GM12878 (cell line): ENCODE results near the gene RCVRN.

Experiments used
- ESRRA ChIP-seq: IDR thresholded peaks from 2 replicates; pipeline ENCODE4 v1.6.1; 2012; ENCODE audit warnings: mild to moderate bottlenecking, low read length, improper control_type of control experiment
- EZH2 ChIP-seq: IDR thresholded peaks from 2 replicates; pipeline ENCODE4 v1.6.1; 2012; ENCODE audit warnings: low read depth, mild to moderate bottlenecking, control low read depth, inconsistent platforms, low read length, borderline replicate concordance; ENCODE audit not compliant: control insufficient read depth
- HDAC2 ChIP-seq: fragments of 200-600 bp; sonication (generic); IDR thresholded peaks from 2 replicates; pipeline ENCODE4 v1.6.1; 2017
- JUND ChIP-seq: IDR thresholded peaks from 2 replicates; pipeline ENCODE4 v1.6.1; 2012; ENCODE audit warnings: low read depth, mild to moderate bottlenecking, low read length, improper control_type of control experiment, moderate library complexity
- POLR2A ChIP-seq: IDR thresholded peaks from 2 replicates; pipeline ENCODE4 v1.6.1; 2011; ENCODE audit warnings: low read depth, mild to moderate bottlenecking, low read length
- POLR2AphosphoS5 ChIP-seq: IDR thresholded peaks from 2 replicates; pipeline ENCODE4 v1.6.1; 2011; ENCODE audit warnings: mild to moderate bottlenecking, low read length, inconsistent platforms
- RFX5 ChIP-seq: IDR thresholded peaks from 2 replicates; pipeline ENCODE4 v1.6.1; 2011; ENCODE audit warnings: low read depth, low read length, improper control_type of control experiment
- SIN3A ChIP-seq: IDR thresholded peaks from 2 replicates; pipeline ENCODE4 v1.6.1; 2012; ENCODE audit warnings: low read depth, low read length, improper control_type of control experiment
- TF ChIP-seq, protein P1 (sequence below), 3 experiments: IDR thresholded peaks in 2 of 3; conservative IDR thresholded peaks in 1 of 3; 2 replicates each; pipeline ENCODE4 v1.5.1; 2011; ENCODE audit warnings: low read depth in 3 of 3, low read length in 3 of 3, mild to moderate bottlenecking in 3 of 3, control low read depth in 2 of 3, moderate library complexity in 2 of 3, inconsistent platforms in 1 of 3, mixed read lengths in 1 of 3; ENCODE audit not compliant: control insufficient read depth in 2 of 3, insufficient read depth in 1 of 3; ENCODE audit errors: extremely low read depth in 1 of 3
- TF ChIP-seq, protein P2 (sequence below): IDR thresholded peaks from 2 replicates; pipeline ENCODE4 v1.6.1; 2011; ENCODE audit warnings: low read depth, mild to moderate bottlenecking, low read length, moderate library complexity, borderline replicate concordance; ENCODE audit errors: extremely low read depth

DNA sequence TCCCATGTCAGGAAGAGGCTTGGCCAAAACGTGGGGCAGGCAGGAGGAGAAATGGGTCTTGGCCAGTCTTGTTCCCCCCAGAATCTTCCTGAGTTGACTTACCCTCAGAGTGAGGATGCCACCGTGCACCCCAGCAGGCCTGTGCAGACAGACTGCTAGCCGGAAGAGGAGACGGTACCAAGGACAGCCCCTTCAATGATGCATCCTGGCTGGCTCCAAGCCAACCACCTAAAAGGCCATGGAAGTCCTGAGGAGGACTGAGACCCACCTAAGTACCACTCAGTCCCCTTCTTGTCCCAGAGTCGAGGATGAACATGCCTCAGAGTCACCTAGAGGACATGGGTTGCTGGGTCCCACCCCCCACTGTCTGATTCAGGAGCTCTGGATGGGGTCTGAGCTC is 46.7 kb upstream of the RCVRN start:
- TF ChIP-seq EZH2 (no peak), SIN3A (no peak), JUND (no peak), ESRRA (no peak), POLR2AphosphoS5 (no peak), RFX5 (no peak), HDAC2 (no peak), POLR2A (no peak)
- TF ChIP-seq, protein P1, sequence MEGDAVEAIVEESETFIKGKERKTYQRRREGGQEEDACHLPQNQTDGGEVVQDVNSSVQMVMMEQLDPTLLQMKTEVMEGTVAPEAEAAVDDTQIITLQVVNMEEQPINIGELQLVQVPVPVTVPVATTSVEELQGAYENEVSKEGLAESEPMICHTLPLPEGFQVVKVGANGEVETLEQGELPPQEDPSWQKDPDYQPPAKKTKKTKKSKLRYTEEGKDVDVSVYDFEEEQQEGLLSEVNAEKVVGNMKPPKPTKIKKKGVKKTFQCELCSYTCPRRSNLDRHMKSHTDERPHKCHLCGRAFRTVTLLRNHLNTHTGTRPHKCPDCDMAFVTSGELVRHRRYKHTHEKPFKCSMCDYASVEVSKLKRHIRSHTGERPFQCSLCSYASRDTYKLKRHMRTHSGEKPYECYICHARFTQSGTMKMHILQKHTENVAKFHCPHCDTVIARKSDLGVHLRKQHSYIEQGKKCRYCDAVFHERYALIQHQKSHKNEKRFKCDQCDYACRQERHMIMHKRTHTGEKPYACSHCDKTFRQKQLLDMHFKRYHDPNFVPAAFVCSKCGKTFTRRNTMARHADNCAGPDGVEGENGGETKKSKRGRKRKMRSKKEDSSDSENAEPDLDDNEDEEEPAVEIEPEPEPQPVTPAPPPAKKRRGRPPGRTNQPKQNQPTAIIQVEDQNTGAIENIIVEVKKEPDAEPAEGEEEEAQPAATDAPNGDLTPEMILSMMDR (IDR thresholded peaks at IDR 0.05 in 2 of 3, conservative IDR thresholded peaks at IDR 0.05 in 1 of 3; ENCODE audit: control insufficient read depth in 2 of 3, extremely low read depth in 1 of 3, insufficient read depth in 1 of 3, low read depth in 3 of 3, low read length in 3 of 3) = no peak
- TF ChIP-seq, protein P2, sequence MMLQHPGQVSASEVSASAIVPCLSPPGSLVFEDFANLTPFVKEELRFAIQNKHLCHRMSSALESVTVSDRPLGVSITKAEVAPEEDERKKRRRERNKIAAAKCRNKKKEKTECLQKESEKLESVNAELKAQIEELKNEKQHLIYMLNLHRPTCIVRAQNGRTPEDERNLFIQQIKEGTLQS = no peak
